Measurements from ENCODE around the gene KCNK16.

The KCNK16 gene

GRCh38 chr6:39341352-39341751, 18.9 kb upstream of the KCNK16 start:
- DNase-seq: no peak

- DNase-seq: no peak
Measured at GRCh38 chr6:39339868-39340550, 17.5 kb upstream of the KCNK16 start.

GRCh38 chr6:39339096-39339867, 16.8 kb upstream of the KCNK16 start:
- no peak for DNase-seq

GRCh38 chr6:39338397-39338796, 15.9 kb upstream of the KCNK16 start:
- DNase-seq: no peak

DNA sequence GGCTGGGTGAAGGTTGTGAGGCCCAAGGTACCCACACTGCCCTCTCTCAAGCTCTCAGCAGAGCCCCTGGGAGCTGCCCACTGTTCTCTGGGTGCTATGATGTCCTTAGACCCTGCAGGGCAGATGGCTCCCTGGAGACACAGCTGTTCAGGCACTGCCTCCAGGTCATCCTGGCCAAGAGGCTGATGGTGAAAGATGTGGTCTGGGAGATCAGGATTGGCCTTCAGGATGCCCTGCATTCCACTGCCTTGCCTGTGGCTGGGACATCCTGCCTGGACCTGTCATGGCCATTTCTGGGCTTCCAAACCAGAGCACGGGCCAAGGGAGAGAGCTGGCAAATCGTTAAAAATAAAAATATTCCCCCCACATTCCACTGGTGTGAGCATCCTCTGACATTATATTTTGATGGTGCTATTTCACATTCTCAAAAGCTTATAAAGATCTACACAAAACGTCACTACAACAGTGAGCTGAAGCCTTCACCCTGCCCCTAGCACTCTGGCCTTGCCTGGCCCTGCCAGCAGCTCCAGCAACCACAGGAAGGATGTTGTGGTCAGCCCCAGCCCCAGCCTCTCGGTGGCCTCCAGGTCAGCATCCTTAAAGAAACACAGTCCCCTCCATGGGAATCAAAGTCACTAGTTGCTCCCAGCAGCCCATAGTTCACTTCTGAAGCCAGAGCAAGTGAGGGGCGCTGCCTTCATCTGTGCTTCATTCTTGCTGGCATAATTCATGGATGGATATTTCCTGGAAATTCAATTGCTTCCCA, 13.5 kb upstream of the KCNK16 start:
- peak; percentile 15 for DNase-seq

DNA sequence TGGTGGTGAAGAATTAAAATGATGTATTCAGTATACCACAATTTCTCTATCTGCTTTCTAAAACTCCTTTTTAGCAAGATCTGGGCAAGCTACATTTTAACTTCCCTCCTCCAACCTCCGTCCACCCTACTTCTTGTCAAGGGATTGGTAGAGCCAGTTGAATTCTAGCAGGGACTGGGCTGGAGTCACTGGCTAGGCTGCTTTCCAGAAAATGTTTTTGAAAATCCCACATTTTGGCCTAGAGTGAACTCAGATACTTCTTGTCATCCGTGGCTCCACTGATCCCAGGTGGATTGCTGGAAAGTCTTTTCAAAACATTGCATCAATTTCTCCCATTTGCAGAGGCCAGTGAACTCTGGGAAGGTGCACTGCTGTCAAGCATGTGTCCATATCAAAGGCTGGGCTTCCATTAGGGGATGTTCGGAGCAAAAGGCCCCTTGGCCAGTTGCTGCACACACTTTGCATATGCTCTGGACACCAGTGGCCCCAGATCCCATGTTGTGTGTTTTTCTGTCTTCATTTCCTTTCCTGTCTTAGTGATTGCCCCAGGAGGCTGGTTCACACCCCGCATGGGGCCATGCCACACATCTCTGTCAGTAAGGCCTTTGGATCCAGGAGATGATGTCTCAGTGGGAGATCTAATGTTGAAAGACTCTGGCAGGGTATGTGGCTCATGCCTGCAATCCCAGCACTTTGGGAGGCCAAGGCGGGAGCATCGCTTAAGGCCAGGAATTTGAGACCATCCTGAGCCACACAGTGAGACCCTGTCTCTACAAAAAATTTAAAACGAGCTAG, 11.3 kb upstream of the KCNK16 start:
- no peak for DNase-seq

DNA sequence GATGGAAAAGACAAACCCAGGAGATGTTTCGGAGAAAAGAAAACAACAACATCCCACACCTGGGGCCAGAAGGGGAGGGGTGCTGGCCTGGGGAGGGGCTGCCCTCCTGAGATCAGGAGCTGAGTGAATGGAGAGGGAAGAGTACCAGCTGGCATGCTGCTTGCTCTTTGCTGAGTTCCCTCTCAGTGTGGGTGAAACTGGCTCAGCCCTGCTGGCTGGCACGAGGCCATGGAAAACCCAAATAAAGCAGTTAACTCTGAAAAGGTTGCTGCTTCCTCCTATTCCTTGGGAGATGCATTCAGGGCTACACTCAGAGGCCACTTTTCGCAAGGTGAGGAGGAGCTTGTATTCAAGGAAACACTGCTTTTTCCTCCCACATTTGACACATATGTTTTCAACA, 8.0 kb upstream of the KCNK16 start:
- no peak for DNase-seq

- peak; percentile 7 for DNase-seq
Measured at GRCh38 chr6:39330057-39330456, 7.6 kb upstream of the KCNK16 start.

DNA sequence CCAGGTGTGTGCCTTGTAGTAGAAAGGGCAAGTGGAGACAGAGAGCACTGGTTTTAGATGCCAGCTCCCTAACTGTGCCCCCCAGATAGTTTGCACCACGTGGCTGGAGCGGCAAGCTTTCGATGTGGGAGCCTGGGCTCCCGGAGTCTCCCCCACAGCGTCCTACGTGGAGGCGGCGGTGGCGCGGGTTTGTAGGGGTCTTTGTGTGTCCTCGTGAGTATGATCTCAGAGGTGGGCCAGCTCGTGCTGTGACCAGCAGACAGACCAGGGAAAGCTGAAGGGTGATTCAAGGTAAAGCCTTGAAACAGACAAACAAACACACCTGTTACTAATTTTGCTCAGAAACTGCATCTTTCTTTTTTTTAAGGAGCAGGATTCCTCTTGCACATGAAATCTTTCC, 5.6 kb upstream of the KCNK16 start:
- no peak for DNase-seq

- DNase-seq: no peak
Measured at GRCh38 chr6:39327507-39327906, 5.0 kb upstream of the KCNK16 start.

DNA sequence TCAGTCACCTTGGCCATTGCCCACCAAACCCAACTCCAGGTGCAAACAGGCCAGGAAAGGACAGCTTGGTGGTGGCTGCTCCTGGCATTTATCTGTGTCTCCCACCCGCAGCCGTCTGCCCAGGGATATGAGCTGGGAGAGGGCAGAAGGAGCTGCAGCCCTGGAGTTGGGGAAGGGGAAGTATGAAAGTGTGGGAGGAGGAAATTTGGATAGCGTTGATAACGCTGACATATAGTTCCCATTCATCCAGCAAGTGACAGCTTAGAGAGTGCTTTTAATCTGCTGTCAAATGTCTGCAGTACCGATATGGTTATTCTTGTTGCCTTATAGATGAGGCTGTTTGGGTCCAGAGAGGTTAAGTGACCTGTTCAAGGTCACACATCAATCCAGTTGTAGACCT, 741 bp downstream of the KCNK16 start:
- no peak for DNase-seq

DNA sequence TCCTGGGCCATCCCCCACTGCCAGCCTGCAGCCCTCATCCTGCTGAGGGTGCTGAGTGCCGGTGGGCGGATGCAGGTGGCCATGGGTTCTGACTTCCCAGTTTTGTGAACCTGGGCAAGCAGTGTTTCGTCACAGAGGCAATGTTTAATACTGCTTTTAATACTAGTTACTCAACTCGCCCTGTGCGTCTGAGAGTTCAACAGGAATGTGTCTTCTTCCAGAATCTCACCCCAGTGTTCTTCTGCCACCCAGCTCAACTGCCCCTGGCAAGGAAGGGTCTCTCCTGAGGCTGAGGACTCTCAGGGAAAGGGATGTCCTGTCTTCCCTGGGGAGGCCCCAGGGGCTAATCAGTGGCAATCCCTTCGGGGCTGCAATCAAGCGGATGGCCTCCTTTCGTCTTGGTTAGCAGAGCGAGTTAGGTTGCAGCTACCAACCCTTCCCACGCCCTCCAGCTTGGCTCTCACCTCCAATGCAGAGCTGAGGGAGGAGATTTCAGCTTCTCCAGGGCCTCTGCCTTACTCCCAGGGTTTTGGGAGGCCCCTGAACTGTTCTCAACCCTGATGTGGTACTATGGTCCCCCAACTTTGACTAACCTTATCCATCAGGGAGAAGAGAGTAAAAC, 2.0 kb downstream of the KCNK16 start:
- DNase-seq: no peak

GRCh38 chr6:39319621-39320362, 2.7 kb downstream of the KCNK16 start:
- no peak for DNase-seq

DNA sequence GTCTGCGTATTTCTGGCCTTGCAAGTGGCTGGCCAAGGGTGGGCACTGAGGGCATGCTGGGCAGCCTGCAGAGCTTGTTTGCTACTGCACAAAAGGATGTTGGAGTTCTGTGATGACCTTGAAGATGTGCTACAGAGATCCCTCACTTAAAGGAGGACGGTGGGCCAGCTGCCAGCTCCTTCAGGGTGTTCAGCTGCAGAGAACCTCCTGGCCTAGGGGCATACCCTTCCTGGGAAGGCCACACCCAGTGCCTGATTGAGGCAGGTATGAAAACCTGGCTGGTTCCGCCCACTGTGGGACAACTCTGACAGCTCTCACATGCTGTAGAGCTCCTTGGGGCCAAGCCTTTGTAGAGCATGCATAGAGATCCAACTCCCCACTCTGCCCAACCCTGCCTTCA, 5.2 kb downstream of the KCNK16 start:
- DNase-seq: no peak

DNA sequence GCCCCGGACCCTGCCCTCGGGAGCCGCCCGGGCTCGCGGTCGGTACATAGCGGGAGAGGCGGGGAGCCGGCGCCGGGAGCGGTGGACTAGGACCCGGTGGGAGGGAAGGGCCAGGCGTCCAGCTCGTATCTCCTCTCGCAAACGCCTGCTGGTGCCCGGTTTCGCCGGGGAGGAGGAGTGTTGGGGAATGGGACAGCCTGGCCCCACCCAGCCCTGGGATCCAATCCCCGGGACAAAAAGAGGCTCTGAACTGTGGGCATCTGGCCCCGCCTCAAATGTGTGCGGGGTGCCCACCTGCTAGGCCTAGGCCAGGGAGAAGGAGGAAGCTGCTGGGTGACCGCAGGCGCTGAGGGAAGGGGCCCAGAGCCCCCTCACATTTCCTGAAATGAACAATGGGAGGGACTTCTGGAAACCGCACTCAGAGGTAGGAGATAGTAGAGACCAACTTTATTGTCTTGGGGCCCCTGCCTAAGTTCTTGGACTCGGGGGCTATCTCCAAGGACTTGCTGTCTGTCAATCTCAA, 8.2 kb downstream of the KCNK16 start, which contains the start of gene KCNK17:
TSS of gene KCNK17 (minus strand) at position 147 of the 523 bp plus-strand sequence. CDS start at position 48, 99 bp downstream.
- no peak for DNase-seq

GRCh38 chr6:39313526-39314272, 8.8 kb downstream of the KCNK16 start:
- DNase-seq: no peak

DNA sequence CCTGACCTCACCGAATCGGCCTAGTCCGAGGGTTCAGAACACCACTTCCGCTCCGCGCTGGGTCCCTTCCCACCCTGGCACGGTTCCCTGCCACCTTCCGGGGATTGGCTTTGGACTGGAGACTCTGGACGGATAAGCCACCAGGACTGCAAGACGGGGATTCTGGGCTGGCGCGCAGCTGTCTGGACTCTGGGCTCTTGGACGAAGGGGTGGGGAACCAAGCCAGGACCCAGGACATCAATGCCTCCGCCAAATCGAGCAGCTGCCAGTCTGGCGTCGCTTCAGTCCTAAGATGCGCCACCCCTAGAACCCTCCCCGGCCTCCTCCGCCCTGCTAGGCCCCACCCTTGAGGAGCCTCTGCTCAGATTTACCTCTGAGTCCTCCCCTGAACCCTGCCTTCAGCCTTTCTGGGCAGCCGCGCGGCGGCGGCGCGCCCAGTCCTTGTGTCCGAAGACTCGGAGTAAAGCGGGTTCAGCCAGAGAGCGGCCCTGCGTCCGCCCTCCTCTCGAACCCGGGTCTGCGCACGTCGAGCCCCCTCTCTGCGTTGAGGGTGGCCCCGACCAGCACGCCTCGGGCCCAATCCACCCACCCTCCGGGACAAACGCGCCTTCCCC, 9.5 kb downstream of the KCNK16 start:
- no peak for DNase-seq

DNA sequence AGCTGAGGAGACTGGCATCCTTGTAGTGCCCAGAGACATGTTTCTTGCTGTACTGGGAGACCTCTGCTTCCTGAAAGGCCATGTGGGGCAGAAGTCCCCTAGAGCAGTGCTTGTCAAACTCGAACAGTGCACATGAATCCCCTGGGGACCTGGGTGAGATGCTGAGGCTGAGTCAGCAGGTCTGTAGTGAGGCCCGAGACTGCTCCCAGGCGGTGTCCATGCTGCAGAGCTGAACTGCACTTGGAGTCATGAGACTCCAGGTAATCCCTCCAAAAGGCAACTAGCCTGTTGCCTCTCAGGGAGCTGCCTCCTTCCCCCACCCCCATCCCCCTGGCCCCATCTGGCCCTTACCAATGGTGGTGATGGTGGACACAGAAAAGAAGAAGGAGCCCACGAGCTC, 12.0 kb downstream of the KCNK16 start:
- DNase-seq: no peak

GRCh38 chr6:39309942-39310531, 12.5 kb downstream of the KCNK16 start:
- peak; percentile 49 for DNase-seq

DNA sequence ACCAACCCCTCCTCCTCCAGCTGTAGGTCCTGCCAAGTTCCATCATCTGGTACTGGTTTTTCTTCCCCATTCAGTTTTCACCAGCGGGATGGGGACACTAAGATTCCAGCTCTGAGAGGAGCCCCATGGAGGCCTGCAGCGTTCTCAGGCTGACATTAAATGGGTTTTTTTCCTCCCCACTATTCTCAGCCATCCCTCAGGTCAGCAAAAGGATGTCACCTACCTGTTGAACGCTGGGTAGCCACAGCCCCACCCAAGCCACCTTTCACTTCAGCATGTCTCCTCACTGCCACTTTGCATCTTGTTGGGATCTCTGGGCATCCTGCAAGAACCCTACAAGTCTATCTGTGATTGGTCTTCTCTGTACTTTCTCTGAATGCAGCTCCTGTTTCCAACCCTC, 15.0 kb downstream of the KCNK16 start:
- DNase-seq: no peak

Measured in CD4-positive, alpha-beta T cell treated with Interleukin-21 for 1 hour (primary cell).